HG02571 (cell line): ENCODE measurements around the gene FREY1.

ENCODE experiments used
- ATAC-seq: cut with Tn5 transposase; IDR thresholded peaks from one replicate; pipeline ENCODE4 v1.9.1; 2021; ENCODE audit warnings: mild to moderate bottlenecking, moderate library complexity; ENCODE audit not compliant: unreplicated experiment

Gene FREY1

GRCh38 chr11:45929486-45930030 is 22.5 kb upstream of the FREY1 start:
- ATAC-seq = peak; percentile 8

GRCh38 chr11:45928535-45929215 is 21.6 kb upstream of the FREY1 start:
- no peak for ATAC-seq

- no peak for ATAC-seq
These were observed 20.8 kb upstream of the FREY1 start for GRCh38 chr11:45927684-45928413.

GRCh38 chr11:45927332-45927683 is 20.2 kb upstream of the FREY1 start:
- no peak for ATAC-seq

GRCh38 chr11:45926536-45927331 is 19.7 kb upstream of the FREY1 start:
- ATAC-seq = no peak

GRCh38 chr11:45926001-45926401 is 18.9 kb upstream of the FREY1 start:
- no peak for ATAC-seq

- no peak for ATAC-seq
These were observed 18.5 kb upstream of the FREY1 start for GRCh38 chr11:45925550-45925949.

- no peak for ATAC-seq
These were observed 17.9 kb upstream of the FREY1 start for GRCh38 chr11:45924927-45925326.

GRCh38 chr11:45924036-45924915 is 17.2 kb upstream of the FREY1 start:
- no peak for ATAC-seq

- no peak for ATAC-seq
These were observed 15.5 kb upstream of the FREY1 start, which contains the start of gene LARGE2 for GRCh38 chr11:45922425-45923082. Gene LARGE2, plus strand, starts transcription at chr11:45922656. Its CDS starts 227 bp downstream, at chr11:45922883.

- no peak for ATAC-seq
These were observed 14.7 kb upstream of the FREY1 start for GRCh38 chr11:45921561-45922424.

GRCh38 chr11:45920531-45921477 is 13.7 kb upstream of the FREY1 start:
- ATAC-seq = no peak

- no peak for ATAC-seq
These were observed 12.9 kb upstream of the FREY1 start for GRCh38 chr11:45919806-45920530.

GRCh38 chr11:45918962-45919675 is 12.0 kb upstream of the FREY1 start:
- ATAC-seq = no peak

GRCh38 chr11:45918331-45918941 is 11.4 kb upstream of the FREY1 start:
- ATAC-seq = peak; percentile 43
